ENCODE data around the gene ADAMTS18. TPM values are rescaled to one million over a fixed set of nuclear protein-coding genes. Genes with fewer than 3 reads are reported as not detected.
"Not testable (repeated sequence)": the region's sequence is repeated elsewhere in the genome, so short reads cannot be mapped to it uniquely, and the experiment has no call there.

The ADAMTS18 gene
- total RNA-seq, 1 donor from 2014 or later, result 1.7 TPM

DNA sequence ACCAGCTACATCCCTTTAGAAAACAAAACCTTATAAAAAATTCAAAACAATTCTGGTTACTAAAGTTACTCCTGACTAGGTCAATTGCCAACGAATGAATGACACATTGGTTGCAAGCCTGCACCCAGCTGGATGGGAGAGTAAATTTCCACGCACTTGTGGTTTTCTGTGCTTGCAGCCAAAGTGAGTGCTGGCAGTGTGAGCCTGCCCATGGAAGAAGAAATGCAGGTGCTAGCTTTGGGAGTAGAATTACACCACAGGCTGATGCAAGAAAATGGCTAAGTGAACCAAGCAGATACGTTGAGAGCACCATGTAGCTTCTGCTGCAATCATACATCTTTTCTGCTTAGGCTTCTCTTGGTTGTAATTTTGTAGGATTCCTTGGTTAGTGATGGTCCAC, 161.0 kb downstream of the ADAMTS18 start:
- no peak overlapping the region for H3K27ac Mint-ChIP-seq (ENCODE audit: unreplicated experiment)

DNA sequence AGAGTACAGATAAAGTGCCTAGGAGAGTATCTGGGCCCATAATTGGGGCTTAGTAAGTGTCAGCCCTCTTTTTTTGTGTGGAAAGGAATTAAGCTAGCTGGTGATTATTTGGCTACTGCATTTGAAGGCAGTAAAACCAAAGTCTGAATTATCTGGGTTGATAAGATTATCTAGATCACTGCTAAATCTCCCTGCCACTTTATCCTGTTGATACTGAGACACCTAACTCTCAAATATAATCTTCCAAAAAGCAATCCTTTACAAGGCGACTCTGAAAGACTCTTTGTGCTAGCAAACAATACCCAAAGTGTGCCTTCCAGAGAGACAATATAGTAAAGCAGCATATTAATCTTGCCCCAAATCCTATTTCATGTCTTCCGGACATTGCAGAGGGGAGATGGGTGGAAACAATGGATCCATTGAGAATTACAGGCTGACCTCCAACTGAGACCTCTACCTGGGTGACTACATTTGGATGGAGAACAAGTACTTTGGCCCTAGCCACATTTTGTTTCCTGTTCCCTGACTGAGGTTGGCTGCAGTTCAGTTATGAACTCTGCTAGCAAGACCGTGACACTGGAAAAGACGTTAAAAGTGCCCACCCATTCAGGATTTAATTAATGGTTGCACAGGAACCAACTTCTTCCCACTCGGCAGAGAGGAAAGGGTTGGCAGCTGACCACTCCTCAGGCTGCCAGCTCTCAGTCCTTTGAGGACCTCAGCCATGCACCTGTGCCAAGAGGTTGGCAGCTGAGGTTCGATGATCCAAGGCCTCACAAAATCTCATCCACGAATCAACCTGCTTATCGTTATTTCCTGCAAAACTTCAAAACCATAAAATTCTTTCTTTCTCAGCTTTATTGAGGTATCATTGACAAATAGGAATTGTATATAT, 163.1 kb downstream of the ADAMTS18 start:
- Mint-ChIP-seq H3K9me3 (ENCODE audit: unreplicated experiment) (no peaks in the 10 kb centered on the region), H3K4me1 (ENCODE audit: low read depth, unreplicated experiment) (no peaks in the 10 kb centered on the region), H3K36me3 (ENCODE audit: unreplicated experiment) (no peaks in the 10 kb centered on the region), H3K27me3 (ENCODE audit: unreplicated experiment) (no peaks in the 10 kb centered on the region), H3K4me3 (ENCODE audit: unreplicated experiment) (no peak overlapping the region), H3K27ac (ENCODE audit: unreplicated experiment) (no peak overlapping the region)
- TF ChIP-seq, protein P1, sequence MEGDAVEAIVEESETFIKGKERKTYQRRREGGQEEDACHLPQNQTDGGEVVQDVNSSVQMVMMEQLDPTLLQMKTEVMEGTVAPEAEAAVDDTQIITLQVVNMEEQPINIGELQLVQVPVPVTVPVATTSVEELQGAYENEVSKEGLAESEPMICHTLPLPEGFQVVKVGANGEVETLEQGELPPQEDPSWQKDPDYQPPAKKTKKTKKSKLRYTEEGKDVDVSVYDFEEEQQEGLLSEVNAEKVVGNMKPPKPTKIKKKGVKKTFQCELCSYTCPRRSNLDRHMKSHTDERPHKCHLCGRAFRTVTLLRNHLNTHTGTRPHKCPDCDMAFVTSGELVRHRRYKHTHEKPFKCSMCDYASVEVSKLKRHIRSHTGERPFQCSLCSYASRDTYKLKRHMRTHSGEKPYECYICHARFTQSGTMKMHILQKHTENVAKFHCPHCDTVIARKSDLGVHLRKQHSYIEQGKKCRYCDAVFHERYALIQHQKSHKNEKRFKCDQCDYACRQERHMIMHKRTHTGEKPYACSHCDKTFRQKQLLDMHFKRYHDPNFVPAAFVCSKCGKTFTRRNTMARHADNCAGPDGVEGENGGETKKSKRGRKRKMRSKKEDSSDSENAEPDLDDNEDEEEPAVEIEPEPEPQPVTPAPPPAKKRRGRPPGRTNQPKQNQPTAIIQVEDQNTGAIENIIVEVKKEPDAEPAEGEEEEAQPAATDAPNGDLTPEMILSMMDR (IDR thresholded peaks at IDR 0.05; ENCODE audit: partially characterized antibody, unreplicated experiment), result no peak
- no peak for DNase-seq

More for the DNA sequence above, 161.0 kb downstream of the ADAMTS18 start:
- no peaks in the 10 kb centered on the region for H3K27me3 Mint-ChIP-seq (ENCODE audit: unreplicated experiment)
- TF ChIP-seq, protein P1 (IDR thresholded peaks at IDR 0.05; ENCODE audit: partially characterized antibody, unreplicated experiment), result no peak
- H3K4me1 Mint-ChIP-seq (ENCODE audit: low read depth, unreplicated experiment), result no peaks in the 10 kb centered on the region
- no peak overlapping the region for H3K4me3 Mint-ChIP-seq (ENCODE audit: unreplicated experiment)
- no peak for DNase-seq
- no peaks in the 10 kb centered on the region for H3K36me3 Mint-ChIP-seq (ENCODE audit: unreplicated experiment)
- H3K9me3 Mint-ChIP-seq (ENCODE audit: unreplicated experiment), result no peaks in the 10 kb centered on the region

DNA sequence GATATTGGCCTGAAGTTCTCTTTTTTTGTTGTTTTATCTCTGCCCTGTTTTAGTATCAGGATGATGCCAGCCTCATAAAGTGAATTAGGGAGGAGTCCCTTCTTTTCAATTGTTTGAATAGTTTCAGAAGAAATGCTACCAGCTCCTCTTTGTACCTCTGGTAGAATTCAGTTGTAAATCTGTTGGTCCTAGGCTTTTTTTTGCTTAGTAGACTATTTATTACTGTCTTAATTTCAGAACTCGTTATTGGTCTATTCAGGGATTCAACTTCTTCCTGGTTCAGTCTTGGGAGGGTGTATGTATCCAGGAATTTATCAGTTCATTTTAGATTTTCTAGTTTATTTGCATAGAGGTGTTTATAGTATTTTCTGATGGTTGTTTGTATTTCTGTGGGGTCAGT, 168.6 kb downstream of the ADAMTS18 start:
- not testable (repeated sequence) for H3K4me3 Mint-ChIP-seq (ENCODE audit: unreplicated experiment); H3K27ac Mint-ChIP-seq (ENCODE audit: unreplicated experiment); H3K9me3 Mint-ChIP-seq (ENCODE audit: unreplicated experiment); H3K4me1 Mint-ChIP-seq (ENCODE audit: low read depth, unreplicated experiment); H3K36me3 Mint-ChIP-seq (ENCODE audit: unreplicated experiment); DNase-seq; H3K27me3 Mint-ChIP-seq (ENCODE audit: unreplicated experiment)

DNA sequence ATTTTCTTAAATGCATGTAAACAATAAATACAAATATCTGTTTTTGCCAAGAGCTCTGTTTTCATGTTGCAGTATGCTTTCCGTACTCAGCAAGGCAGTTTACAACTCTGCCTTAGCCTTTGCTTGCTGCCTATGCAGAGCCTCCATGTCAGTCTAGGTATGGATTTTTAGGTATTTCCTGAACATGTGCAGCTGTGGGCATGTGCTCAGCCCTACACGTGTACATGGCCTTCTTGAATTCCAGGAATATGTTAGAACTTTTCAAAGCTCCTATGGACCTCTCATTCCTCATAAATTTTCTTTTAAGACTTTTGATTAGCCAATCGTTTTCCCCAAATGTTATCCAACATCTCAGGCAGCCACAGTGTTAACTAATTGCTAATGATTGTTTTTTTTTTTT, 171.9 kb downstream of the ADAMTS18 start:
- Mint-ChIP-seq H3K27me3 (ENCODE audit: unreplicated experiment) (peaks cover 1% of the 10 kb centered on the region), H3K4me1 (ENCODE audit: low read depth, unreplicated experiment) (no peaks in the 10 kb centered on the region), H3K36me3 (ENCODE audit: unreplicated experiment) (no peaks in the 10 kb centered on the region), H3K27ac (ENCODE audit: unreplicated experiment) (no peak overlapping the region), H3K4me3 (ENCODE audit: unreplicated experiment) (no peak overlapping the region), H3K9me3 (ENCODE audit: unreplicated experiment) (peaks cover under 1% of the 10 kb centered on the region)
- TF ChIP-seq, protein P1 (IDR thresholded peaks at IDR 0.05; ENCODE audit: partially characterized antibody, unreplicated experiment), result no peak
- DNase-seq, result no peak

DNA sequence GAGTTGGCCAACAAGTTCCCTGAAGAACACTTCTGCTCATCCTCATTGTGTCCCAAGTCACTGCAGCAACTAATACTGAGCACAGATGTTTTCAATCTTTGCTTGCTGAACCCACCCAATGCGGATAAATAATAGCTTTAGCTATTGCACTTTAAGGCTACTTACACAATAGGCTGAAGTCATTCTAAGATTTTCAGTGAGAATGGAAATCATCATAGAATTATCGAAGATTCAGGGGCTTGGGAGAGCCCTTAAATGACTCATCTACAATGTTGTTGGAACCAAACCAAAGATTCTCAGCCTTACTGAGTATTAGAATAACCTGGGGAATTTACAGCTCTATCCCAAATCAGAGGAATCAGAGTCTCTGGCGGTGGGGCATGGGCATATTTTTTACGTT, 184.4 kb downstream of the ADAMTS18 start:
- no peak for DNase-seq
- H3K9me3 Mint-ChIP-seq (ENCODE audit: unreplicated experiment), result no peaks in the 10 kb centered on the region
- H3K27me3 Mint-ChIP-seq (ENCODE audit: unreplicated experiment), result no peaks in the 10 kb centered on the region
- H3K27ac Mint-ChIP-seq (ENCODE audit: unreplicated experiment), result no peak overlapping the region
- H3K36me3 Mint-ChIP-seq (ENCODE audit: unreplicated experiment), result peaks cover 4% of the 10 kb centered on the region
- H3K4me1 Mint-ChIP-seq (ENCODE audit: low read depth, unreplicated experiment), result no peaks in the 10 kb centered on the region
- TF ChIP-seq, protein P1 (IDR thresholded peaks at IDR 0.05; ENCODE audit: partially characterized antibody, unreplicated experiment), result no peak
- H3K4me3 Mint-ChIP-seq (ENCODE audit: unreplicated experiment), result no peak overlapping the region
